T47D (cell line): ENCODE measurements around the gene UACA.

ENCODE experiments used
- DNase-seq, 2 experiments: peaks; one replicate each; pipeline versions ENCODE4 v3.0.0 to v3.0.0-alpha.2; 2011 to 2012; ENCODE audit warnings: low read depth in 1 of 2, low spot score in 1 of 2
- JUND ChIP-seq: IDR thresholded peaks from 2 replicates; pipeline ENCODE4 v1.6.1; 2012; ENCODE audit warnings: low read depth
- in situ Hi-C: cut with HindIII; loops from 2 replicates; pipeline ENCODE4 v1.10.0; 2016; ENCODE audit warnings: low sequenced_read_pairs, low pct_unique_long_range_greater_than_20kb

UACA gene

GRCh38 chr15:70723927-70724326 is 39.4 kb downstream of the UACA start:
- no peak for TF ChIP-seq JUND
- DNase-seq: no peak
- in situ Hi-C loops: no loop called here

GRCh38 chr15:70723122-70723422 is 40.3 kb downstream of the UACA start:
- in situ Hi-C loops: no loop called here
- DNase-seq: no peak
- TF ChIP-seq JUND: no peak

- peak; percentile 18 to 52 for DNase-seq
- in situ Hi-C loops: no loop called here
- no peak for TF ChIP-seq JUND
These were observed 40.9 kb downstream of the UACA start for GRCh38 chr15:70722266-70723121.

- TF ChIP-seq JUND: no peak
- in situ Hi-C loops: no loop called here
These were observed 42.9 kb downstream of the UACA start for GRCh38 chr15:70720228-70721016.

GRCh38 chr15:70717237-70717793 is 46.0 kb downstream of the UACA start:
- no peak for DNase-seq
- TF ChIP-seq JUND: no peak
- in situ Hi-C loops: no loop called here

More at GRCh38 chr15:70720228-70721016, 42.9 kb downstream of the UACA start:
- no peak for DNase-seq

GRCh38 chr15:70715840-70716485 is 47.4 kb downstream of the UACA start:
- DNase-seq: peak in 1 of 2 experiments; percentile 33
- TF ChIP-seq JUND: no peak
- in situ Hi-C loops: no loop called here

- DNase-seq: no peak
- no peak for TF ChIP-seq JUND
- in situ Hi-C loops: no loop called here
These were observed 48.8 kb downstream of the UACA start for GRCh38 chr15:70714565-70714964.

- DNase-seq: no peak
- in situ Hi-C loops: no loop called here
- no peak for TF ChIP-seq JUND
These were observed 49.3 kb downstream of the UACA start for GRCh38 chr15:70714015-70714414.

- no peak for TF ChIP-seq JUND
- in situ Hi-C loops: no loop called here
- no peak for DNase-seq
These were observed 51.1 kb downstream of the UACA start for GRCh38 chr15:70712271-70712670.

- TF ChIP-seq JUND: no peak
- no peak for DNase-seq
- in situ Hi-C loops: no loop called here
These were observed 52.6 kb downstream of the UACA start for GRCh38 chr15:70710714-70711113.

- in situ Hi-C loops: no loop called here
- no peak for DNase-seq
- TF ChIP-seq JUND: no peak
These were observed 54.5 kb downstream of the UACA start for GRCh38 chr15:70708839-70709238.

GRCh38 chr15:70707686-70708300 is 55.6 kb downstream of the UACA start:
- DNase-seq: no peak
- no peak for TF ChIP-seq JUND
- in situ Hi-C loops: no loop called here
